ENCODE measurements around the gene KANSL1.

The KANSL1 gene

GRCh38 chr17:46000292-46000691 is 192.9 kb downstream of the KANSL1 start:
- Histone ChIP-seq H3K27me3 (ENCODE audit: control insufficient read depth in 2 of 2, insufficient read depth in 2 of 2, low read length in 2 of 2) (no peaks in the 10 kb centered on the region), H3K9me3 (ENCODE audit: control insufficient read depth in 2 of 2, low read length in 2 of 2) (no peaks in the 10 kb centered on the region), H3K9ac (ENCODE audit: low read depth in 1 of 2, low read length in 2 of 2) (no peak overlapping the region), H3K4me3 (ENCODE audit: low read length in 2 of 2) (no peak overlapping the region), H3K36me3 (ENCODE audit: control insufficient read depth in 2 of 2, insufficient read depth in 2 of 2, low read length in 2 of 2) (no peaks in the 10 kb centered on the region), H3K4me1 (ENCODE audit: control insufficient read depth in 2 of 2, insufficient read depth in 2 of 2, low read length in 2 of 2) (peaks cover 3 to 14% of the 10 kb centered on the region in 2 donors), H3K27ac (ENCODE audit: low read depth in 2 of 2, low read length in 2 of 2) (no peak overlapping the region)

GRCh38 chr17:45999900-46000290 is 193.3 kb downstream of the KANSL1 start:
- Histone ChIP-seq H3K36me3 (ENCODE audit: control insufficient read depth in 2 of 2, insufficient read depth in 2 of 2, low read length in 2 of 2) (no peaks in the 10 kb centered on the region), H3K4me3 (ENCODE audit: low read length in 2 of 2) (no peak overlapping the region), H3K9me3 (ENCODE audit: control insufficient read depth in 2 of 2, low read length in 2 of 2) (no peaks in the 10 kb centered on the region), H3K27ac (ENCODE audit: low read depth in 2 of 2, low read length in 2 of 2) (no peak overlapping the region), H3K4me1 (ENCODE audit: control insufficient read depth in 2 of 2, insufficient read depth in 2 of 2, low read length in 2 of 2) (peaks cover 3 to 14% of the 10 kb centered on the region in 2 donors), H3K9ac (ENCODE audit: low read depth in 1 of 2, low read length in 2 of 2) (no peak overlapping the region), H3K27me3 (ENCODE audit: control insufficient read depth in 2 of 2, insufficient read depth in 2 of 2, low read length in 2 of 2) (no peaks in the 10 kb centered on the region)

DNA sequence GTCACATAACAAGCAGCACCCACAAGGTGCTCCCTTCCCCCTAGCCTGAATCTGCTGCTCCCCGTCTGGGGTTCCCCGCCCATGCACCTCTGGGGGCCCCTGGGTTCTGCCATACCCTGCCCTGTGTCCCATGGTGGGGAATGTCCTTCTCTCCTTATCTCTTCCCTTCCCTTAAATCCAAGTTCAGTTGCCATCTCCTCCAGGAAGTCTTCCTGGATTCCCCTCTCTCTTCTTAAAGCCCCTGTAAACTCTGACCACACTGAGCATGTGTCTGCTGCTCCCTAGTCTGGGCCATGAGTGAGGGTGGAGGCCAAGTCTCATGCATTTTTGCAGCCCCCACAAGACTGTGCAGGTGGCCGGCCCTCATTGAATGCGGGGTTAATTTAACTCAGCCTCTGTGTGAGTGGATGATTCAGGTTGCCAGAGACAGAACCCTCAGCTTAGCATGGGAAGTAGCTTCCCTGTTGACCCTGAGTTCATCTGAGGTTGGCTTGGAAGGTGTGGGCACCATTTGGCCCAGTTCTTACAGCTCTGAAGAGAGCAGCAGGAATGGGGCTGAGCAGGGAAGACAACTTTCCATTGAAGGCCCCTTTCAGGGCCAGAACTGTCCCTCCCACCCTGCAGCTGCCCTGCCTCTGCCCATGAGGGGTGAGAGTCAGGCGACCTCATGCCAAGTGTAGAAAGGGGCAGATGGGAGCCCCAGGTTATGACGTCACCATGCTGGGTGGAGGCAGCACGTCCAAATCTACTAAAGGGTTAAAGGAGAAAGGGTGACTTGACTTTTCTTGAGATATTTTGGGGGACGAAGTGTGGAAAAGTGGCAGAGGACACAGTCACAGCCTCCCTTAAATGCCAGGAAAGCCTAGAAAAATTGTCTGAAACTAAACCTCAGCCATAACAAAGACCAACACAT is 194.0 kb downstream of the KANSL1 start, which contains the start of gene STH:
TSS of gene STH (plus strand) at position 264 of the 913 bp plus-strand sequence. CDS start at position 294, 30 bp downstream.
- Histone ChIP-seq H3K9ac (ENCODE audit: low read depth in 1 of 2, low read length in 2 of 2) (no peak within 1 kb of the TSS), H3K27ac (ENCODE audit: low read depth in 2 of 2, low read length in 2 of 2) (no peak within 1 kb of the TSS)

GRCh38 chr17:45997624-45998023 is 195.6 kb downstream of the KANSL1 start:
- no peaks in the 10 kb centered on the region for H3K27me3 ChIP-seq (ENCODE audit: control insufficient read depth in 2 of 2, insufficient read depth in 2 of 2, low read length in 2 of 2)
- H3K27ac ChIP-seq (ENCODE audit: low read depth in 2 of 2, low read length in 2 of 2): no peak overlapping the region
- H3K9me3 ChIP-seq (ENCODE audit: control insufficient read depth in 2 of 2, low read length in 2 of 2): no peaks in the 10 kb centered on the region
- H3K9ac ChIP-seq (ENCODE audit: low read depth in 1 of 2, low read length in 2 of 2): no peak overlapping the region
- no peaks in the 10 kb centered on the region for H3K4me1 ChIP-seq (ENCODE audit: control insufficient read depth in 2 of 2, insufficient read depth in 2 of 2, low read length in 2 of 2)
- no peaks in the 10 kb centered on the region for H3K36me3 ChIP-seq (ENCODE audit: control insufficient read depth in 2 of 2, insufficient read depth in 2 of 2, low read length in 2 of 2)
- H3K4me3 ChIP-seq (ENCODE audit: low read length in 2 of 2): no peak overlapping the region

More for the DNA sequence above, 194.0 kb downstream of the KANSL1 start, which contains the start of gene STH:
- H3K36me3 ChIP-seq (ENCODE audit: control insufficient read depth in 2 of 2, insufficient read depth in 2 of 2, low read length in 2 of 2): no peaks in the 10 kb centered on the region
- no peaks in the 10 kb centered on the region for H3K9me3 ChIP-seq (ENCODE audit: control insufficient read depth in 2 of 2, low read length in 2 of 2)
- no peaks in the 10 kb centered on the region for H3K27me3 ChIP-seq (ENCODE audit: control insufficient read depth in 2 of 2, insufficient read depth in 2 of 2, low read length in 2 of 2)
- H3K4me3 ChIP-seq (ENCODE audit: low read length in 2 of 2): no peak within 1 kb of the TSS
- H3K4me1 ChIP-seq (ENCODE audit: control insufficient read depth in 2 of 2, insufficient read depth in 2 of 2, low read length in 2 of 2): peaks cover 3 to 14% of the 10 kb centered on the region in 2 donors

GRCh38 chr17:45997166-45997565 is 196.1 kb downstream of the KANSL1 start:
- H3K4me3 ChIP-seq (ENCODE audit: low read length in 2 of 2): no peak overlapping the region
- H3K27me3 ChIP-seq (ENCODE audit: control insufficient read depth in 2 of 2, insufficient read depth in 2 of 2, low read length in 2 of 2): no peaks in the 10 kb centered on the region
- H3K36me3 ChIP-seq (ENCODE audit: control insufficient read depth in 2 of 2, insufficient read depth in 2 of 2, low read length in 2 of 2): no peaks in the 10 kb centered on the region
- no peak overlapping the region for H3K27ac ChIP-seq (ENCODE audit: low read depth in 2 of 2, low read length in 2 of 2)
- no peak overlapping the region for H3K9ac ChIP-seq (ENCODE audit: low read depth in 1 of 2, low read length in 2 of 2)
- no peaks in the 10 kb centered on the region for H3K9me3 ChIP-seq (ENCODE audit: control insufficient read depth in 2 of 2, low read length in 2 of 2)
- no peaks in the 10 kb centered on the region for H3K4me1 ChIP-seq (ENCODE audit: control insufficient read depth in 2 of 2, insufficient read depth in 2 of 2, low read length in 2 of 2)

GRCh38 chr17:45996282-45996937 is 196.8 kb downstream of the KANSL1 start:
- no peak overlapping the region for H3K27ac ChIP-seq (ENCODE audit: low read depth in 2 of 2, low read length in 2 of 2)
- H3K36me3 ChIP-seq (ENCODE audit: control insufficient read depth in 2 of 2, insufficient read depth in 2 of 2, low read length in 2 of 2): no peaks in the 10 kb centered on the region
- no peaks in the 10 kb centered on the region for H3K9me3 ChIP-seq (ENCODE audit: control insufficient read depth in 2 of 2, low read length in 2 of 2)
- H3K4me3 ChIP-seq (ENCODE audit: low read length in 2 of 2): no peak overlapping the region
- H3K9ac ChIP-seq (ENCODE audit: low read depth in 1 of 2, low read length in 2 of 2): no peak overlapping the region
- no peaks in the 10 kb centered on the region for H3K4me1 ChIP-seq (ENCODE audit: control insufficient read depth in 2 of 2, insufficient read depth in 2 of 2, low read length in 2 of 2)
- H3K27me3 ChIP-seq (ENCODE audit: control insufficient read depth in 2 of 2, insufficient read depth in 2 of 2, low read length in 2 of 2): no peaks in the 10 kb centered on the region

GRCh38 chr17:45995627-45996270 is 197.5 kb downstream of the KANSL1 start:
- Histone ChIP-seq H3K27ac (ENCODE audit: low read depth in 2 of 2, low read length in 2 of 2) (no peak overlapping the region), H3K4me3 (ENCODE audit: low read length in 2 of 2) (no peak overlapping the region), H3K36me3 (ENCODE audit: control insufficient read depth in 2 of 2, insufficient read depth in 2 of 2, low read length in 2 of 2) (no peaks in the 10 kb centered on the region), H3K9ac (ENCODE audit: low read depth in 1 of 2, low read length in 2 of 2) (no peak overlapping the region), H3K9me3 (ENCODE audit: control insufficient read depth in 2 of 2, low read length in 2 of 2) (no peaks in the 10 kb centered on the region), H3K27me3 (ENCODE audit: control insufficient read depth in 2 of 2, insufficient read depth in 2 of 2, low read length in 2 of 2) (no peaks in the 10 kb centered on the region), H3K4me1 (ENCODE audit: control insufficient read depth in 2 of 2, insufficient read depth in 2 of 2, low read length in 2 of 2) (no peaks in the 10 kb centered on the region)

DNA sequence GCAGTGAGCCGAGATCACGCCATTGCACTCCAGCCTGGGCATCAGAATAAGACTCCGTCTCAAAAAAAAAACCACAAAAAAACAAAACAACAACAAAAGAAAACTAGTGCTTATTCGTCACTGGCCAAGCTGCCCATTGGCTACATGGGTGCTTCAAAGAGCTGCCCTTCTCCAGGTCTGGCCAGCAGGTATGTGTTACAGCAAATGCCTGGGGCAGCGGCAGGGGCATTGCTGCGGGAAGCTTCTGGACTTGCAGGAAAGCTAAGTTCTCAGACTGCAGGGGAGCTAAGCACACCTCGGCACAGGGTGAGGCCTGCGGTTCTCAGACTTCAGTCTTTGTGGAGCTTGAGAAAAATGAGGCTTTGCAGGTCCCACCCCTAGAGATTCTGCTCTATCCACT is 198.2 kb downstream of the KANSL1 start:
- no peak overlapping the region for H3K27ac ChIP-seq (ENCODE audit: low read depth in 2 of 2, low read length in 2 of 2)
- no peaks in the 10 kb centered on the region for H3K9me3 ChIP-seq (ENCODE audit: control insufficient read depth in 2 of 2, low read length in 2 of 2)
- no peaks in the 10 kb centered on the region for H3K4me1 ChIP-seq (ENCODE audit: control insufficient read depth in 2 of 2, insufficient read depth in 2 of 2, low read length in 2 of 2)
- no peaks in the 10 kb centered on the region for H3K27me3 ChIP-seq (ENCODE audit: control insufficient read depth in 2 of 2, insufficient read depth in 2 of 2, low read length in 2 of 2)
- H3K9ac ChIP-seq (ENCODE audit: low read depth in 1 of 2, low read length in 2 of 2): no peak overlapping the region
- no peak overlapping the region for H3K4me3 ChIP-seq (ENCODE audit: low read length in 2 of 2)
- no peaks in the 10 kb centered on the region for H3K36me3 ChIP-seq (ENCODE audit: control insufficient read depth in 2 of 2, insufficient read depth in 2 of 2, low read length in 2 of 2)

DNA sequence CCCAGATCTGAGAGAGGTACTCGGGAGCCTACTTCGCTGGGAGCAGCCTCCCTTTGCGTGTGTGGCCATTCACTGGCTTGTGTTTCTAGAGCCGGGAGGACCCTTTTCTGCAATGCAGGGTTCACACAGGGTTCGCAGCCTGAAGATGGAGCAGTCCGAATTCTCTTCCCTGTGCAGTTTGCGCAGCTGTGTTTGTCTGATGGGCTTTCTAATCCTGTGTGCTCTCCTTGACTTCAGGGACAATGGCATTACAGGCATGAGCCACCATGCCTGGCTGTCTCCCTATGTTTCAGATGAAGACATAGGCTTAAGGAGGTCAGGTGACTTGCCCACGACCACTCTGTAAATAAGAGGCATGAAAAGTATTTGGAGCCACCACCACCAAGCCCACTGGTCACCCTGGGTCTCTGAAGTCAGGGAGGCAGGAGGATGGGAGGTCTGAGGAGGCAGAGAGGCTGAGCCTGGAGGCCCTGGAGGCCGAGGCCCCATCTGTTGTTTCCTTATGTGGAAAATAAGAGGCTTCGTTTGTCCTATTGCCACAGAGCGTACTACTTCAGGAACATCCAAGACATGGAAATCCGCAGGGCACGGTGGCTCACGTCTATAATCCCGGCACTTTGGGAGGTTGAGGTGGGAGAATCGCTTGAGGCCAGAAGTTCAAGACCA is 199.1 kb downstream of the KANSL1 start:
- Histone ChIP-seq H3K4me3 (ENCODE audit: low read length in 2 of 2) (no peak overlapping the region), H3K36me3 (ENCODE audit: control insufficient read depth in 2 of 2, insufficient read depth in 2 of 2, low read length in 2 of 2) (no peaks in the 10 kb centered on the region), H3K4me1 (ENCODE audit: control insufficient read depth in 2 of 2, insufficient read depth in 2 of 2, low read length in 2 of 2) (no peaks in the 10 kb centered on the region), H3K27me3 (ENCODE audit: control insufficient read depth in 2 of 2, insufficient read depth in 2 of 2, low read length in 2 of 2) (no peaks in the 10 kb centered on the region), H3K27ac (ENCODE audit: low read depth in 2 of 2, low read length in 2 of 2) (no peak overlapping the region), H3K9ac (ENCODE audit: low read depth in 1 of 2, low read length in 2 of 2) (no peak overlapping the region), H3K9me3 (ENCODE audit: control insufficient read depth in 2 of 2, low read length in 2 of 2) (no peaks in the 10 kb centered on the region)
